B cell (primary cell): ENCODE data around the gene IRF8. TPM values are rescaled to one million over a fixed set of nuclear protein-coding genes. Genes with fewer than 3 reads are reported as not detected.

ENCODE experiments used
- ATAC-seq: fragments of 200-7000 bp; cut with Tn5 transposase; one replicate; pipeline ENCODE4 v1.10.0; 2021; ENCODE audit warnings: low read depth, mild to moderate bottlenecking, moderate number of reproducible peaks, moderate library complexity
- CTCF ChIA-PET: fragments of 350-600 bp; sonication (Branson Sonifier 250); formaldehyde crosslinking; loops from one replicate; lab custom pipeline; 2021; ENCODE audit warnings: antibody characterized with exemption, inconsistent platforms; lab: Charles Lee
- POLR2A ChIA-PET: fragments of 350-600 bp; sonication (Branson Sonifier 250); formaldehyde crosslinking; loops from one replicate; lab custom pipeline; 2021; ENCODE audit warnings: antibody characterized with exemption; lab: Charles Lee
- DNase-seq: peaks from one replicate; pipeline ENCODE4 v3.0.0; 2013
- H2AFZ ChIP-seq: 2 replicates; pipeline ENCODE4 v1.6.1; 2012; ENCODE audit warnings: mild to moderate bottlenecking, low read depth, low read length; ENCODE audit not compliant: insufficient read depth, poor library complexity, severe bottlenecking
- H3K27ac ChIP-seq, 2 donors: 1 replicate in 1 of 2; 2 replicates in 1 of 2; pipeline ENCODE4 v1.5.1; 2012 to 2013; ENCODE audit warnings: low read length in 2 of 2, mild to moderate bottlenecking in 2 of 2, moderate library complexity in 1 of 2
- H3K27me3 ChIP-seq, 4 experiments: fragments of 200-600 bp in 1 of 4; sonication (generic) in 1 of 4; replicated peaks in 1 of 4; 1 replicate in 2 of 4; 2 replicates in 2 of 4; pipeline versions ENCODE4 v1.6.1 to v1.7.0; 2013 to 2016; ENCODE audit warnings: low read length in 3 of 4, mild to moderate bottlenecking in 2 of 4, mixed read lengths in 1 of 4, moderate library complexity in 1 of 4; ENCODE audit not compliant: insufficient read depth in 4 of 4, control insufficient read depth in 3 of 4; ENCODE audit errors: control extremely low read depth in 1 of 4
- H3K36me3 ChIP-seq, 2 experiments: replicated peaks in 1 of 2; 1 replicate in 1 of 2; 2 replicates in 1 of 2; pipeline versions ENCODE4 v1.6.1 to v1.7.1; 2013; ENCODE audit warnings: low read length in 1 of 2; ENCODE audit not compliant: insufficient read depth in 2 of 2, control insufficient read depth in 1 of 2; ENCODE audit errors: control extremely low read depth in 1 of 2, extremely low read depth in 1 of 2
- H3K4me1 ChIP-seq, 2 donors: fragments of 200-600 bp in 1 of 2; sonication (generic) in 1 of 2; 1 replicate in 1 of 2; 2 replicates in 1 of 2; pipeline versions ENCODE4 v1.5.1 to v1.6.1; 2013 to 2017; ENCODE audit warnings: low read length in 2 of 2; ENCODE audit not compliant: control insufficient read depth in 2 of 2, insufficient read depth in 2 of 2
- H3K4me2 ChIP-seq: replicated peaks from 2 replicates; pipeline ENCODE3; 2012; ENCODE audit warnings: mild to moderate bottlenecking, low read depth, low read length; ENCODE audit not compliant: poor library complexity, severe bottlenecking
- H3K4me3 ChIP-seq, 5 experiments: fragments of 200-600 bp in 1 of 5; sonication (generic) in 1 of 5; 1 replicate in 3 of 5; 2 replicates in 2 of 5; pipeline versions ENCODE4 v1.5.1 to v1.7.0; 2011 to 2016; ENCODE audit warnings: low read length in 4 of 5, mild to moderate bottlenecking in 4 of 5, low read depth in 2 of 5, control low read depth in 1 of 5, moderate library complexity in 1 of 5; ENCODE audit not compliant: insufficient read depth in 1 of 5; ENCODE audit errors: control extremely low read depth in 1 of 5, extremely low read depth in 1 of 5
- H3K79me2 ChIP-seq: fragments of 200-600 bp; sonication (generic); one replicate; pipeline ENCODE4 v1.6.0; 2016; ENCODE audit warnings: low read length; ENCODE audit not compliant: control insufficient read depth, insufficient read depth
- H3K9ac ChIP-seq: fragments of 200-600 bp; sonication (generic); 2 replicates; pipeline ENCODE4 v1.6.1; 2017; ENCODE audit warnings: mild to moderate bottlenecking, low read length, moderate library complexity
- H3K9me3 ChIP-seq, 3 donors: one replicate each; pipeline versions ENCODE4 v1.6.1 to v1.7.1; 2013; ENCODE audit warnings: low read length in 2 of 3; ENCODE audit not compliant: control insufficient read depth in 2 of 3, insufficient read depth in 1 of 3; ENCODE audit errors: control extremely low read depth in 1 of 3
- H4K20me1 ChIP-seq: 2 replicates; pipeline ENCODE4 v1.6.0; 2012; ENCODE audit warnings: mild to moderate bottlenecking, low read length; ENCODE audit not compliant: insufficient read depth, control insufficient read depth, poor library complexity, severe bottlenecking
- H3K27ac Mint-ChIP-seq: one replicate; pipeline ENCODE4 v1.8.0; 2021; ENCODE audit warnings: mixed read lengths
- H3K27me3 Mint-ChIP-seq: one replicate; pipeline ENCODE4 v1.8.0; 2021; ENCODE audit warnings: mixed read lengths
- H3K4me1 Mint-ChIP-seq: one replicate; pipeline ENCODE4 v1.8.0; 2021; ENCODE audit warnings: mixed read lengths
- H3K4me3 Mint-ChIP-seq: one replicate; pipeline ENCODE4 v1.8.0; 2021; ENCODE audit warnings: mixed read lengths
- H3K9me3 Mint-ChIP-seq: one replicate; pipeline ENCODE4 v1.8.0; 2022; ENCODE audit warnings: mixed read lengths; ENCODE audit not compliant: insufficient read depth
- EZH2 ChIP-seq: IDR thresholded peaks from 2 replicates; pipeline ENCODE4 v1.6.1; 2012; ENCODE audit warnings: borderline replicate concordance, low read depth, mild to moderate bottlenecking, moderate library complexity, low read length; ENCODE audit not compliant: insufficient read depth, poor library complexity, severe bottlenecking
- WGBS: methylation state at CpG from one replicate; pipeline ENCODE4 v1.1.5; 2013; ENCODE audit warnings: missing lambda C conversion rate; ENCODE audit not compliant: insufficient coverage; 5-methylcytosine and 5-hydroxymethylcytosine counted together
- intact Hi-C: fragments of 100-400 bp; cut with micrococcal nuclease; formaldehyde crosslinking; loops from one replicate; pipeline ENCODE4 v1.10.0; 2022
- polyA plus RNA-seq: library from polyadenylated mRNA; depleted of rRNA; stranded (reverse); fragments of >200 nt; gene quantifications from 2 replicates; pipeline ENCODE4 v1.2.3, GENCODE V29; 2012
- total RNA-seq, 2 donors: library from RNA; stranded (reverse); fragments of 120-200 nt in 1 of 2; gene quantifications; 1 replicate in 1 of 2; 2 replicates in 1 of 2; pipeline versions ENCODE4 v1.2.3 to v1.2.4, GENCODE V29; 2013 to 2022
- TF ChIP-seq, protein P1 (sequence below): fragments of 200-600 bp; IDR thresholded peaks from one replicate; pipeline ENCODE4 v1.8.0; 2022; ENCODE audit warnings: antibody characterized with exemption, mild to moderate bottlenecking

IRF8 gene
- total and polyA plus RNA-seq, 2 donors (not counting 1 experiment from before 2014, with no cell fraction given), result 309 to 332 TPM

DNA sequence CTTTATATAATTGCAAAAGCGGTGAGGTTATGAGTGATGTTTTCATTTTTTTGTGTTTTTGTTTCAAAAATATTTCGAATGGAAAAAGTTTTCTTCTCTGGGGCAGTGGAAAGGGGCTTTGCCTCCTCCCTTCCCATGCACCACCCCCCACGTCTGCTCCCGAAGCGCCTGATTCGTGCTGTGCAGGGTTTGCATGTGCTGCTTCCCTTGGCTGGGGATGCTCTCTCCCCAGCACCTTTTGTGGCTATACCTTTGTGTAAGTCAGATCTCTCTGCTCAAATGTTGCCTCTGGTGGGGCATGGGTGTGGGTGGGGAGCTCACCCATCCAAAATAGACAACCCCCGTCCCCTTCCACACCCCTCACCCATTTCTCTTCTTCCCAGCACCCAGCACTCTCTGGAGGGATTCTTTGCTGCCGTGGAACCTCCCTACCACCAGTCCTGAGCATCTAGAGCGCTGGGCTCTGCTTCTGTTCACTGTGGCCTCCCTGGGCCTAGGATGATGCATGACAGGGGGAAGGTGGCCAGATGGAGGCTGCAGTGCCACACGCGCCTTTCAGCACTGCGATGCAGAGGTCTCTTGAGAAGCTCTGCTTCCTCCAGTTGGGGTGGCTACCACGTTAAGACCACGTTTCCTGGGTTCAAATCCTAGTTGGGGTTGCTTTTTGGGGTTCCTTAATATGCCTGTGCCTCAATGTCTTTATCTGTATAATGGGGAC lies 71.2 kb downstream of the IRF8 start:
- no peaks in the 10 kb centered on the region for H3K79me2 ChIP-seq
- Mint-ChIP-seq H3K4me3 (no peak overlapping the region), H3K4me1 (peaks cover 55% of the 10 kb centered on the region), H3K9me3 (peaks cover 2% of the 10 kb centered on the region), H3K27me3 (no peaks in the 10 kb centered on the region), H3K27ac (peak overlapping the region; percentile 2)
- WGBS, result 81% methylated on average over 7 of the region's 14 CpGs
- intact Hi-C loops, result no loop called here
- ATAC-seq (no peak), DNase-seq (no peak)
- no peak overlapping the region for H3K4me2 ChIP-seq
- TF ChIP-seq, protein P1, sequence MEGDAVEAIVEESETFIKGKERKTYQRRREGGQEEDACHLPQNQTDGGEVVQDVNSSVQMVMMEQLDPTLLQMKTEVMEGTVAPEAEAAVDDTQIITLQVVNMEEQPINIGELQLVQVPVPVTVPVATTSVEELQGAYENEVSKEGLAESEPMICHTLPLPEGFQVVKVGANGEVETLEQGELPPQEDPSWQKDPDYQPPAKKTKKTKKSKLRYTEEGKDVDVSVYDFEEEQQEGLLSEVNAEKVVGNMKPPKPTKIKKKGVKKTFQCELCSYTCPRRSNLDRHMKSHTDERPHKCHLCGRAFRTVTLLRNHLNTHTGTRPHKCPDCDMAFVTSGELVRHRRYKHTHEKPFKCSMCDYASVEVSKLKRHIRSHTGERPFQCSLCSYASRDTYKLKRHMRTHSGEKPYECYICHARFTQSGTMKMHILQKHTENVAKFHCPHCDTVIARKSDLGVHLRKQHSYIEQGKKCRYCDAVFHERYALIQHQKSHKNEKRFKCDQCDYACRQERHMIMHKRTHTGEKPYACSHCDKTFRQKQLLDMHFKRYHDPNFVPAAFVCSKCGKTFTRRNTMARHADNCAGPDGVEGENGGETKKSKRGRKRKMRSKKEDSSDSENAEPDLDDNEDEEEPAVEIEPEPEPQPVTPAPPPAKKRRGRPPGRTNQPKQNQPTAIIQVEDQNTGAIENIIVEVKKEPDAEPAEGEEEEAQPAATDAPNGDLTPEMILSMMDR, result no peak
- no peak for TF ChIP-seq EZH2
- H3K9ac ChIP-seq, result no peak overlapping the region
- no peaks in the 10 kb centered on the region for H3K9me3 ChIP-seq
- CTCF ChIA-PET, result interaction anchor here (1.1 kb wide), 1 partner anchor 149 kb away, joined by 4 read pairs; no protein-coding TSS in a partner anchor
- H2AFZ ChIP-seq, result no peak overlapping the region
- no peaks in the 10 kb centered on the region for H3K36me3 ChIP-seq
- no peak overlapping the region for H3K27ac ChIP-seq
- H3K4me3 ChIP-seq, result no peak overlapping the region
- POLR2A ChIA-PET, result no interaction called here
- H3K27me3 ChIP-seq, result no peaks in the 10 kb centered on the region
- H3K4me1 ChIP-seq, result peaks cover 19 to 28% of the 10 kb centered on the region in 2 donors
- no peaks in the 10 kb centered on the region for H4K20me1 ChIP-seq

DNA sequence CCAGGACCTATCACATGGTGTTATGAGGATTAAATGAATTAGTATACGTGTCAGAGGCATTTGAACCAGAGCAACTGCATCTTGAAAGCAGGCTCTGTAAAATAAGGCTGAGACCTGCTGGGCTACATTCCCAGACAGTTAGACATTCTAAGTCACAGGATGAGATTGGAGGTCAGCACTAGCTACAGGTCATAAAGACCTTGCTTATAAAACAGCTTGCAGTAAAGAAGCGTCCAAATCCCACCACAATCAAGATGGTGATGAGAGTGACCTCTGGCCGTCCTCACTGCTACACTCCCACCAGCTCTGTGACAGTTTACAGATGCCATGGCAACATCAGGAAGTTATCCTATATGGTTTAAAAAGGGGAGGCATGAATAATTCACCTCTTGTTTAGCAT lies 71.8 kb downstream of the IRF8 start:
- no peak overlapping the region for H3K4me3 ChIP-seq
- DNase-seq (no peak), ATAC-seq (no peak)
- TF ChIP-seq, protein P1, result no peak
- TF ChIP-seq EZH2, result no peak
- no peak overlapping the region for H3K9ac ChIP-seq
- Mint-ChIP-seq H3K4me3 (no peak overlapping the region), H3K4me1 (peaks cover 49% of the 10 kb centered on the region), H3K27me3 (no peaks in the 10 kb centered on the region), H3K27ac (no peak overlapping the region), H3K9me3 (peaks cover 2% of the 10 kb centered on the region)
- H2AFZ ChIP-seq, result no peak overlapping the region
- H4K20me1 ChIP-seq, result no peaks in the 10 kb centered on the region
- H3K4me2 ChIP-seq, result no peak overlapping the region
- no CpG with 5 or more reads among the region's 3 CpGs for WGBS
- peaks cover 13 to 22% of the 10 kb centered on the region in 2 donors for H3K4me1 ChIP-seq
- H3K79me2 ChIP-seq, result no peaks in the 10 kb centered on the region
- no peaks in the 10 kb centered on the region for H3K27me3 ChIP-seq
- POLR2A ChIA-PET, result no interaction called here
- H3K27ac ChIP-seq, result no peak overlapping the region
- no peaks in the 10 kb centered on the region for H3K9me3 ChIP-seq
- CTCF ChIA-PET, result no interaction called here
- H3K36me3 ChIP-seq, result no peaks in the 10 kb centered on the region
- intact Hi-C loops, result no loop called here
